Tibial nerve (tissue), 4 donors: ENCODE results near the gene ZCCHC14. TPM values are rescaled to one million over a fixed set of nuclear protein-coding genes. Genes with fewer than 3 reads are reported as not detected.

Experiments used
- DNase-seq, 2 donors: peaks; one replicate each; pipeline ENCODE4 v3.0.0-alpha.2; 2019; ENCODE audit warnings: low spot score in 2 of 2
- H3K27ac ChIP-seq, 4 donors: fragments of 200-600 bp; sonication (generic) in 3 of 4; one replicate each; pipeline ENCODE4 v1.5.1; 2017 to 2019; ENCODE audit warnings: mild to moderate bottlenecking in 1 of 4
- H3K27me3 ChIP-seq, 2 donors: fragments of 200-600 bp; sonication (generic) in 1 of 2; one replicate each; pipeline versions ENCODE4 v1.5.1 to v1.6.0; 2017 to 2019
- H3K36me3 ChIP-seq, 3 donors: fragments of 200-600 bp; sonication (generic); one replicate each; pipeline ENCODE4 v1.5.1; 2018 to 2019
- H3K4me1 ChIP-seq, 4 donors: fragments of 200-600 bp; sonication (generic) in 3 of 4; one replicate each; pipeline ENCODE4 v1.5.1; 2017 to 2019
- H3K4me3 ChIP-seq, 4 donors: fragments of 200-600 bp; sonication (generic) in 3 of 4; one replicate each; pipeline ENCODE4 v1.5.1; 2017 to 2019; ENCODE audit warnings: mild to moderate bottlenecking in 1 of 4, moderate library complexity in 1 of 4
- H3K9me3 ChIP-seq, 4 donors: fragments of 200-600 bp; sonication (generic) in 3 of 4; one replicate each; pipeline ENCODE4 v1.5.1; 2017 to 2019
- CTCF ChIP-seq, 5 experiments: fragments of 200-600 bp in 3 of 5; fragments of 450-650 bp in 2 of 5; sonication (generic) in 3 of 5; IDR thresholded peaks; one replicate each; pipeline ENCODE4 v1.5.1; 2016 to 2019; ENCODE audit warnings: antibody characterized with exemption in 5 of 5, mild to moderate bottlenecking in 3 of 5, moderate library complexity in 2 of 5
- EP300 ChIP-seq, 2 donors: sonication (generic); formaldehyde crosslinking; IDR thresholded peaks; one replicate each; pipeline ENCODE4 v1.6.1; 2017; ENCODE audit warnings: antibody characterized with exemption in 2 of 2, mild to moderate bottlenecking in 1 of 2
- POLR2A ChIP-seq, 2 donors: fragments of 450-650 bp; IDR thresholded peaks; one replicate each; pipeline ENCODE4 v1.6.1; 2017; ENCODE audit warnings: antibody characterized with exemption in 2 of 2, mild to moderate bottlenecking in 2 of 2, moderate library complexity in 2 of 2
- WGBS, 2 donors: methylation state at CpG; one replicate each; pipeline ENCODE4 v1.1.5; 2018; 5-methylcytosine and 5-hydroxymethylcytosine counted together
- total RNA-seq, 4 donors: library from RNA; depleted of rRNA; stranded (reverse); fragments of >200 nt; gene quantifications; one replicate each; pipeline ENCODE4 v1.1.0, GENCODE V29; 2016

The ZCCHC14 gene
- total RNA-seq, 4 donors from 2014 or later, result 15.3 to 45.8 (median 25.8) TPM

GRCh38 chr16:87457061-87457611, 35.7 kb downstream of the ZCCHC14 start:
- peak overlapping the region in 2 of 4 donors; percentile 30 to 47 for H3K27ac ChIP-seq
- no peak overlapping the region for H3K4me3 ChIP-seq
- no peaks in the 10 kb centered on the region for H3K27me3 ChIP-seq
- H3K9me3 ChIP-seq, result no peaks in the 10 kb centered on the region
- 54 to 59% methylated on average over 4 of the region's 4 CpGs for WGBS, 2 donors
- no peak for DNase-seq
- no peak for TF ChIP-seq POLR2A (IDR thresholded peaks at IDR 0.05)
- TF ChIP-seq EP300 (IDR thresholded peaks at IDR 0.05), result no peak
- no peak for TF ChIP-seq CTCF (IDR thresholded peaks at IDR 0.05)
- peaks cover 0 to 54% (median 10%) of the 10 kb centered on the region in 4 donors for H3K4me1 ChIP-seq
- peaks cover 0 to 66% (median 0%) of the 10 kb centered on the region in 3 donors for H3K36me3 ChIP-seq

- TF ChIP-seq CTCF (IDR thresholded peaks at IDR 0.05), result no peak
- no peak for TF ChIP-seq EP300 (IDR thresholded peaks at IDR 0.05)
- no peak for TF ChIP-seq POLR2A (IDR thresholded peaks at IDR 0.05)
- 75 to 83% methylated on average over 3 of the region's 3 CpGs for WGBS, 2 donors
Measured at GRCh38 chr16:87454391-87454790, 38.4 kb downstream of the ZCCHC14 start.

GRCh38 chr16:87453326-87453725, 39.5 kb downstream of the ZCCHC14 start:
- Histone ChIP-seq H3K27ac (no peak overlapping the region), H3K27me3 (no peaks in the 10 kb centered on the region), H3K9me3 (no peaks in the 10 kb centered on the region), H3K36me3 (peaks cover 0 to 67% (median 0%) of the 10 kb centered on the region in 3 donors), H3K4me3 (no peak overlapping the region), H3K4me1 (peaks cover 0 to 39% (median 0%) of the 10 kb centered on the region in 4 donors)
- WGBS, 2 donors, result 76 to 84% methylated on average over 8 to 13 of the region's 14 CpGs
- TF ChIP-seq POLR2A (IDR thresholded peaks at IDR 0.05), result no peak
- no peak for TF ChIP-seq EP300 (IDR thresholded peaks at IDR 0.05)
- TF ChIP-seq CTCF (IDR thresholded peaks at IDR 0.05), result no peak
- DNase-seq, result no peak

More at GRCh38 chr16:87454391-87454790, 38.4 kb downstream of the ZCCHC14 start:
- H3K4me3 ChIP-seq, result no peak overlapping the region
- no peak for DNase-seq
- H3K4me1 ChIP-seq, result peaks cover 0 to 39% (median 0%) of the 10 kb centered on the region in 4 donors
- peaks cover 0 to 68% (median 0%) of the 10 kb centered on the region in 3 donors for H3K36me3 ChIP-seq
- H3K27me3 ChIP-seq, result no peaks in the 10 kb centered on the region
- no peak overlapping the region for H3K27ac ChIP-seq
- no peaks in the 10 kb centered on the region for H3K9me3 ChIP-seq

GRCh38 chr16:87451563-87452210, 41.1 kb downstream of the ZCCHC14 start:
- H3K4me1 ChIP-seq, result peaks cover 0 to 23% (median 0%) of the 10 kb centered on the region in 4 donors
- no peaks in the 10 kb centered on the region for H3K9me3 ChIP-seq
- H3K27me3 ChIP-seq, result no peaks in the 10 kb centered on the region
- TF ChIP-seq POLR2A (IDR thresholded peaks at IDR 0.05), result no peak
- DNase-seq, result no peak
- H3K27ac ChIP-seq, result no peak overlapping the region
- peaks cover 0 to 71% (median 0%) of the 10 kb centered on the region in 3 donors for H3K36me3 ChIP-seq
- WGBS, 2 donors, result 80 to 89% methylated on average over 18 of the region's 18 CpGs
- H3K4me3 ChIP-seq, result no peak overlapping the region

GRCh38 chr16:87448866-87449265, 44.0 kb downstream of the ZCCHC14 start:
- 90 to 95% methylated on average over 12 of the region's 12 CpGs for WGBS, 2 donors
- Histone ChIP-seq H3K4me3 (no peak overlapping the region), H3K27ac (no peak overlapping the region), H3K4me1 (peaks cover 0 to 12% (median 0%) of the 10 kb centered on the region in 4 donors), H3K27me3 (no peaks in the 10 kb centered on the region), H3K36me3 (peaks cover 0 to 77% (median 2%) of the 10 kb centered on the region in 3 donors), H3K9me3 (peaks cover 0 to 4% (median 0%) of the 10 kb centered on the region in 4 donors)
- TF ChIP-seq EP300 (IDR thresholded peaks at IDR 0.05), result no peak
- no peak for DNase-seq

- Histone ChIP-seq H3K27ac (no peak overlapping the region), H3K27me3 (no peaks in the 10 kb centered on the region), H3K4me1 (no peaks in the 10 kb centered on the region), H3K36me3 (peaks cover 0 to 71% (median 2%) of the 10 kb centered on the region in 3 donors), H3K4me3 (no peak overlapping the region), H3K9me3 (peaks cover 0 to 6% (median 0%) of the 10 kb centered on the region in 4 donors)
- TF ChIP-seq CTCF (IDR thresholded peaks at IDR 0.05) (no peak), POLR2A (IDR thresholded peaks at IDR 0.05) (no peak), EP300 (IDR thresholded peaks at IDR 0.05) (no peak)
- DNase-seq, result no peak
- 60 to 70% methylated on average over 6 of the region's 6 CpGs for WGBS, 2 donors
Measured at GRCh38 chr16:87447323-87447722, 45.5 kb downstream of the ZCCHC14 start.
